NOMO-1 treated with dmso at 0.1 percent for 144 hours (cell line): Measurements from ENCODE around the gene RASGRP2.

ENCODE experiments used
- DNase-seq: peaks from one replicate; lab custom pipeline; 2025; ENCODE audit not compliant: unreplicated experiment; lab: John Stamatoyannopoulos, UW

RASGRP2 gene

GRCh38 chr11:64757549-64758329 is 13.8 kb upstream of the RASGRP2 start:
- no peak for DNase-seq

- DNase-seq: no peak
These were observed 11.9 kb upstream of the RASGRP2 start for GRCh38 chr11:64755681-64756361.

GRCh38 chr11:64754919-64755662 is 11.1 kb upstream of the RASGRP2 start:
- no peak for DNase-seq

- DNase-seq: no peak
These were observed 10.4 kb upstream of the RASGRP2 start for GRCh38 chr11:64754124-64754918.

GRCh38 chr11:64753380-64754123 is 9.6 kb upstream of the RASGRP2 start:
- no peak for DNase-seq

- no peak for DNase-seq
These were observed 9.1 kb upstream of the RASGRP2 start for GRCh38 chr11:64753019-64753379.

GRCh38 chr11:64752175-64752970 is 8.4 kb upstream of the RASGRP2 start:
- no peak for DNase-seq

GRCh38 chr11:64751580-64751979 is 7.6 kb upstream of the RASGRP2 start:
- DNase-seq: no peak

GRCh38 chr11:64751136-64751535 is 7.2 kb upstream of the RASGRP2 start:
- DNase-seq: no peak

- no peak for DNase-seq
These were observed 6.6 kb upstream of the RASGRP2 start for GRCh38 chr11:64750361-64751054.

GRCh38 chr11:64747961-64748665 is 4.2 kb upstream of the RASGRP2 start:
- no peak for DNase-seq

- no peak for DNase-seq
These were observed 2.5 kb upstream of the RASGRP2 start for GRCh38 chr11:64746486-64746885.

- peak; percentile 35 for DNase-seq
These were observed 1.8 kb upstream of the RASGRP2 start for GRCh38 chr11:64745521-64746328.

- DNase-seq: peak; percentile 66
These were observed 1.2 kb upstream of the RASGRP2 start for GRCh38 chr11:64745189-64745520.

- no peak for DNase-seq
These were observed 724 bp upstream of the RASGRP2 start for GRCh38 chr11:64744544-64745188.

GRCh38 chr11:64742889-64743590 is 902 bp downstream of the RASGRP2 start:
- peak; percentile 66 for DNase-seq
